HG02571 (cell line): Measurements from ENCODE around the gene OR4D10.
"Not testable (repeated sequence)": the region's sequence is repeated elsewhere in the genome, so short reads cannot be mapped to it uniquely, and the experiment has no call there.

Experiments used
- ATAC-seq: cut with Tn5 transposase; IDR thresholded peaks from one replicate; pipeline ENCODE4 v1.9.1; 2021; ENCODE audit warnings: mild to moderate bottlenecking, moderate library complexity; ENCODE audit not compliant: unreplicated experiment

The OR4D10 gene

DNA sequence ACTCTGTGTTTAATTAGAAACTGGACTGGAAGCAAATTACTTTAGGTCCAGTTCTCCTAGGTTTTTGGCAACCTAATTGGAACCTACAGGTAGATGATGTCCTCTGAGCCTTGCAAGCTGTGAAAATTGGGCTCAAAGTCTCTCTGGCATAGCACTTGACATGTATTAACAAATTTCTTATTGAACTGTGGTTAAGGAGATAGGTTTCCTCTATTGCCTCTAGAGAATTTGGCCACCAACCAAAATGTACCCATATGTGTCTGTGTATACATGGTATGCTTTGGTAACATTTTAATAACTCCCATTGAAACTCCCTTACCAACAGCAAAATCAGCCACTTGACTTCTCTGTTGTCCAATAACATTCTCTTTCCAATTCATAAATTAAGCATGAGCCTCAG is at the start of gene OR4D10:
OR4D10 (plus strand) TSS at position 301 of the 400 bp plus-strand sequence. CDS start 4,115 bp downstream, outside the sequence.
- ATAC-seq: no peak

DNA sequence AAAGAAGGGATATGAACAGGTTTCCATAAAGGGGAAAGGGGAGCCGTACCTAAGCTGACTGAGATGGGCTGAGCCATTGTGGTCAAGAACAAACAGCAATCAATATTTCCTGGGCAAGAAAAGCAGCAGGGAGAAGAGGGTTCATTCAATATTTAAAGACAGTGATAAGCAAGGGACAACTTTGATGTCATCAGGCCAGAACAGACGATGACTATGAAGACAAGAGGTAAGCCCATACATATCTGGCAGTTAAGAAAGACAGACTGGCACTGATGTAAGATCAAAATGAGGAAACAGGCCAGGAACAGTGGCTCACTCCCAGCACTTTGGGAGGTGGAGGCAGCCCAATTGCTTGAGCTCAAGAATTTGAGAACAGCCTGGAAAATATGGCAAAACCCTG is 49.3 kb upstream of the OR4D10 start:
- ATAC-seq: no peak

DNA sequence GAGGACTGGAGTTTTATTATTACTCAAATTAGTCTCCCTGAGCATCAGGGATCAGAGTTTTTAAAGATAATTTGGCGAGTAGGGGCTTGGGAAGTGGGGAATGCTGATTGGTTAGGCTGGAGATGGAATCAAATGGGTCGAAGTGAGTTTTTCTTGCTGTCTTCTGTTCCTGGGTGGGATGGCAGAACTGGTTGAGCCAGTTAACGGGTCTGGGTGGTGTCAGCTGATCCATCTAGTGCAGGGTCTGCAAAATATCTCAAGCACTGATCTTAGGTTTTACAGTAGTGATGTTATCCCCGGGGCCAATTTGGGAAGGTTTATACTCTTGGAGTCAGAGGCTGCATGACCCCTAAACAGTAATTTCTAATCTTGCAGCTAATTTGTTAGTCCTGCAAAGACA is 48.0 kb upstream of the OR4D10 start:
- ATAC-seq: no peak

DNA sequence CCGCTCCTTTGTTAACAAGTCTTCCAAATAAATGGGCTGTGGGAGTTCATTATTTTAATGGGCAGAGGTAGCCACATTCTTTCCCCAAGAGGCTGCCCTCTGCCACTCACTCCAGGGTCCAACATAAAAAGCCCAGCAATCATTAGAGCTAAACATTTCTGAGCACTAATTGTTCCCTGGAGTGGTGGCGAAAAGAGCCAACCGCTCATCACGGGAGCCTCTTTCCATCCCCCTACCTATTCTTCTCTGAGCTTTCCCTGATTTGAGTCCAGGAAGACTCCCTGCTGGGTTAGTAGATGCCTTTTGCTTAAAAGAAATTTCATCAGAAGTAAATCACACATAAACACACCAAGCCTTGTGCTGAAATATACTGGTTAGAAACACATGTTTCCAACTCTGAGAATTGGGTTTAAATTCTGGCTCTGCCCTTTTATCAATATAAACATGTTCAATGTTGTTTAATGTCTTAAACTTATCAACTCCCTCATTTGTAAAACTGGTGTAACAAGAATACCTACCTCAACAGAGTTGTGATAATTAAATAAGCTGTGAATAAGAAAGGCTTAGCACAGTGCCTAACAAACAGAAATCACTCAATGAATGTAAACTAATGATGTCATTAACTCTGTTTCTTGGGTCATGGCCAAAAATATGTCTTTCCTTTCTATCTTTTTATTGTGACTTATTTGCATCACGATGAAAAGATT is 46.6 kb upstream of the OR4D10 start, which contains the start of gene OR5A2:
OR5A2 (minus strand) TSS at position 53 of the 707 bp plus-strand sequence. CDS start 3,460 bp downstream, outside the sequence.
- no peak for ATAC-seq

DNA sequence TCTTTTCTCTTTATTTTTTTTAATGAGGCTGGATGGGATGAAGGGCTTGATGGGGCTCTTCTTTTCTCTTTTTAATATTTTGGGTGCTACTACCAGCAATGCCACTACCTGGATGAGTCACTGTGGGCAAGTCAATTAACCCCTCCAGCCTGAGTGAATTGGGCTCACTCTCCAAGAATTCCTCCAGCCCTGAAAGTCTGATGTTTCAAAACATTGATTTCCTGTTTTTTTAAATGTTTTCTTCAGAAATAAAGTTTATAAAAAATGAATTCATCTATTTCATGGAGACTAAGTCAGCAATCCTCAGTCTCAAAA is 46.1 kb upstream of the OR4D10 start:
- ATAC-seq: no peak

DNA sequence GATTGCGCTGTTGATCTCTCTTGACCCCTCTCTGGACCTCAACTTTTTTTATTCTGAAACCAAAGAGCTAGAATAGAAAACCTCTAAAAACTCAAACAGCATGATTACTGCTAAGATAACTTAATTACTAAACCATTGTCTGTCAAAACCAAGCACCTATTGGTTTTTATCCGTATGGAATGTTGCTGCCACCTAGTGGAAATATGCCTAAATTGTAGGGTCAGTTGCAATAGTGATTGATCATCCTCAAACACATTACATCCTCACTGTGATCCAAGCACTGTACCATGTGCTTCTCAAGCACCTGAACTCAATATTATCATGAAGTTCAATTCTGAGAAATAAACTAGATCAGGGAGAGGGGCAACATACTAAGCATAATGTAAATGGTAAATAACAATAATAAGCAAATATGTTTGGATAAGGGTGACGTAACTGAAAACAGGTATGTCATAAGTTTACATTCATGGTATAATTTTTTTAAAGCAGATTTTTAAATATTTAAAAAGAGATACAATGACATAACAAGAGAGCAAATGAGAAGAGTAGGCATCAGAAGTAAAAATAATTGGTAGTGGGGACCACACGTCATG is 43.1 kb upstream of the OR4D10 start:
- no peak for ATAC-seq

DNA sequence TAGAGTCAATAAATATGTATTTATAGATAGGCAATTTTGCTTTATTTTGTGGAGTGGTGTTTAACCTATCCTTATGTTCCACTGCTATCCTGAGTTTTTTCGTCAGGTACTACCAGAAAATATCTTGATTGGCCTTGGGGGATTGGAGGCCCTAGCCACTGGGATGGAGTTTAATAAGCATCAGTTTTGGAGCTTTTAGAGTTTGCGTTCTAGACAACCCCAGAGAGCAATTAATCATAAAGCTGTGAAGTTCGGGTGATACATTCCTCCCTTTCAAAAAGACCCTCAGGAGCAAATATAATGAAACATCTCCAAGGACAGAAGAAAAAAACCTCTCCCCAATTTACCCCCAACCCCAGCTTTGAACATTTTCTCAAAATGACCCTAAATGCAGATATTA is 36.9 kb upstream of the OR4D10 start, which contains the start of gene OR5A1:
OR5A1 (plus strand) TSS at position 301 of the 400 bp plus-strand sequence. CDS start 6,700 bp downstream, outside the sequence.
- no peak for ATAC-seq

DNA sequence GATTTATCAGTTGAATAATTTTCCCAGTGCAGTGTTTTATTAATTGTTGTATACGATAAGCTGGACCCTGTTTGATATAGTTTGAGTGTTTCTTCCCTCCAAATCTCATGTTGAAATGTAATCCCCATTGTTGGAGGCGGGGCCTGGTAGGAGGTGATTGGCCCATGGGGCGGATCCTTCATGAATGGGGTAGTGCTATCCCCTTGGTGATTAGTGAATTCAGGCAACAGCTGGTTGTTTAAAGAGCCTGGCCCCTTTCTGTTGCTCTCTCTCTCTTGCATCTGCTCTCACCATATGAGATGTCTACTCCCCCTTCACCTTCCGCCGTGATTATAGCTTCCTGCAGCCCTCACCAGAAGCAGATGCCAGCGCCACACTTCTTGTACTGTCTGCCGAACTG is 35.3 kb upstream of the OR4D10 start:
- ATAC-seq: no peak

DNA sequence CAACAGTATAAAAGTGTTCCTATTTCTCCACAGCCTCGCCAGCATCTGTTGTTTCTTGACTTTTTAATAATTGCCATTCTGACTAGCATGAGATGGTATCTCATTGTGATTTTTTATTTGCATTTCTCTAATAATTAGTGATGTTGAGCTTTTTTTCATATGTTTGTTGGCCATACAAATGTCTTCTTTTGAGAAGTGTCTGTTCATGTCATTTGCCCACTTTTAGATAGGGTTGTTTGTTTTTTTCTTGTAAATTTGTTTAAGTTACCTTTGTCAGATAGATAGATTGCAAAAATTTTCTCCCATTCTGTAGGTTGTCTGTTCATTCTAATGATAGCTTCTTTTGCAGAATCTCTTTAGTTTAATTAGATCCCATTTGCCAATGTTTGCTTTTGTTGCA is 27.5 kb upstream of the OR4D10 start:
- ATAC-seq: not testable (repeated sequence)

DNA sequence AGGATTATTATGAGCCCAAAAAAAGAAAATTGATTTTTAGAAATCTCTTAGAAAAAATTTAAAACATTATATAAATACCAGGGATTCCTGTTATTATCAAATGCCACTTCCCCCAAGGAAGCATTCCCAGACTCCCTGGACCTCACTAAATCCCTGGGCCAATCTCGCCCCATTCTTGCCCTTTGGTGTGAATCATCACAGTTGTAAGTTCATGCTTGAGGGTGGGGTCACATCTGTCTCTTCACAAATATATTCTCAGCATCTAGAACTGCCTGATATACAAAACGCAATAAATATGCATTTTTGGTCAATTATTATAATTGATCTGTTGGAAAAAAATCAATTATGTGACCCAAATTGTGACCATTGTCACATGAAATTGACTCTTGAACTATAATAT is 24.6 kb upstream of the OR4D10 start:
- no peak for ATAC-seq

DNA sequence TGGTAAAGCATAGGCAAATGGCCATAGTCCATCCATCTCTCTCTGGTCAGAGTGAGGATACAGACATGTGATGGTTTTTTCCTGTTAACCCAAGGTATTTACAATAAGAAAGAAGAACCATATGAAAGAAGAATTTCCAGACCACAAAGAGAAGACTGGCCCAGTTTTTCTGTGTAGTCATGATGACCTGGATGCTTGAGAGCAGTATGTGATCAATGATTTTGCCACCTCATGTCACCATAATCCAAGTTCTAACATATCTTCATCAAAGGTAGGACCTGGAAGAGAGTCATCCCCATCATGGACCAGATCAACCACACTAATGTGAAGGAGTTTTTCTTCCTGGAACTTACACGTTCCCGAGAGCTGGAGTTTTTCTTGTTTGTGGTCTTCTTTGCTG is 16.5 kb upstream of the OR4D10 start, which contains the start of gene OR4D6:
OR4D6 (plus strand) TSS at position 301 of the 400 bp plus-strand sequence; CDS start at position 301, 0 bp downstream.
- no peak for ATAC-seq

DNA sequence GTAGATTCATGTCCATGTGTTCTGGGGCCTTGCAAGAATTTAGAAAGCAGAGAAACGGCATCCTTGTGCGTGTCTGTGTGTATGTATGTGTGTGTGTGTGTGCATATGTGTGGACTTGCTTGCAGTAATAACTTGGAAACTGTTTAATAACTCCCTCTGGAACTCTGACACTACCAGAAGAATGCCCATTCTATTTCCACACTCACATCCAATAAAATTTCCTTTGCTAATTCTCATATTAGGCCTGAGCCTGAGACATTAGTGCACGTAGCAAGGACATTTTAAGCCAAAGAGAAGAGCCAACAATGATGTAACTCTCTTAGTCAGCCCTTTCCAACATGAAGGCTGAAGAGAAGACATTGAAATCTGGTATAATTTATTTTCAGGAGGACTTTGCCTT is 13.2 kb upstream of the OR4D10 start:
- no peak for ATAC-seq

DNA sequence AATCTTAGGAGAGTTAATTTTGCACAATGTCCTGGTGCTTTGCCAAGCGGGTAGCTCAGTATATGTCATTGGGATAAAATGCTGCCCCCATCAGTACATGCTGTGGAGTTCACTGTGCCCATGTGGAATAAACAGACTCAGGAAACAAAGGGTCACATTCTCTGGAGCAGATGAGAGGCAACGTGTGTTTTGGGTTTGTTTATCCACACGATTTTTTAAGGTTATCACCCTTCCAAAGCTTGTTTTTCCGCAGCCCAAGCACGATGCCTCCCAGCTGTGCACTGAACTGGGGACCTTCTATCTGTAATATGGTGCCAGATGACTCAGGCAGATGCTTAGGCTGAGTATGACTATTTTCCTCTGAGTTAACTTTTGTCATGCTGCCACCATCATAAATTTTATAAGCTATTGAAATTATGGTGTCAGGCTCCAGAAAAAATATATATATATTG is 9.9 kb upstream of the OR4D10 start:
- no peak for ATAC-seq

DNA sequence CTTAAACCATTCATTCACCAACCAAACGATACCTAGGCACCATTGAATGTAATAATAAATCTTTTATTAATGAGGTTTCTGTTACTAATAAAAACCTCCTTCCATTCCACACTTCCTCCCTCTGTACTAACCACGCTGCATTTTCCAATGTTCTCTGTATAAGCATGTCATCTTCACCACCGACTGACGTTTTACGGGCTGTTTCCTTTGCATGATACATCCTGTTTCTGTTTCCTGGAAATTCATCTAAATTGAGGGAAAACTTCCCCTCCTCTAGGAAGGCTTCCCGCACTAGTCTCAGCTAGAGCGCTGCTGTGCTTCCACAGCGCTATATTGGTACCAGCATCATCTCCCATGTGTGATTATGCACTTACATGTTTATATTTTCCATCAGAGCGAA is 2.1 kb downstream of the OR4D10 start:
- no peak for ATAC-seq

DNA sequence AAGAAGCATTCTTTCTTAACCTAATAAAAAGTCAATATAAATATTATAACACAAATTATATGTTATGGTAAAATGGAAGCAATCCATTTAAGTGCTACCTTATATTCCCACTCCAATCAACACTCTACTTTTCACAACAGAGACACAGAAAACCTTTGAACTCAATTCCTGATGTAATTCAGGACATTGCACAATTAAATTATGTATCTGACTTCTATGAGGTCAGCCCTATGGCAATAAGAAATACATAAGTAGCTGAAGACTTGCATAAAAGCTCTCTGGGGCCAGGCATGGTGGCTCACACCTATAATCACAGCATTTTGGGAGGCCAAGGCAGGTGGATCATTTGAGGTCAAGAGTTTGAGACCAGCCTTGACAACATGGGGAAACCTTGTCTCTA is 6.8 kb downstream of the OR4D10 start:
- no peak for ATAC-seq

DNA sequence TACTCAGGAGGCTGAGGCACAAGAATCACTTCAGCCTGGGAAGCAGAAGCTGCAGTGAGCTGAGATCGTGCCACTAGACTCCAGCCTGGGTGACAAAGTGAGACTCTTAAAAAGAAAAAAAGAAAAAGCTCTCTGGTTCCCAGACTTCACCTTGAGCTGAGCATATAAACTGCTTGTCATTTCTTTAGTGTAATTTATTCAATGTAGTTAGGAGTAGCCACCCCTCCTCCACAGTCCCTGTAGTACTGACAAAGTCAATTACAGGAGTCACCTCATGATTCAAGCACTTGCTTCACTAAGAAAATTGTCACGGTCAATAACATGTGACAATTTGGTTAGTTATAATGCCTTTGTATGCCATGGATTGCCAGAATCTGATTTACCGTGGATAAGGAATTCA is 7.2 kb downstream of the OR4D10 start:
- no peak for ATAC-seq

DNA sequence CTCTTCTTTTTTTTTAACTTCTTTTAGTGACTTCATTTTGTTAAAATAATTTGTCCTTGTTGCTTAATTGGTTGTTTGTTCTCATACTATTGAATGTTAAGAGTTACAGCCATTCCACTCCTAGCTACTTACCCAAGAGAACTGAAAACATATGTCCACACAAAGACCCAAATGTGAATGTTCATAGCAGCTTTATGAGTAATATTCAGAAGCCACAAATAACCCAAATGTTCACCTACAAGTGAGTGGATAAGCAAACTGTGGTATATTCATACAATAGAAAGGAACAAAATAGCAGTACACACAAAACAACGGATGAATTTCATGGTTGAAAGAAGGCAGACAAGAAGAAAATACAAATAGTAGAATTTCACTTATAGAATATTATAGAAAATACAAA is 28.8 kb downstream of the OR4D10 start:
- no peak for ATAC-seq

DNA sequence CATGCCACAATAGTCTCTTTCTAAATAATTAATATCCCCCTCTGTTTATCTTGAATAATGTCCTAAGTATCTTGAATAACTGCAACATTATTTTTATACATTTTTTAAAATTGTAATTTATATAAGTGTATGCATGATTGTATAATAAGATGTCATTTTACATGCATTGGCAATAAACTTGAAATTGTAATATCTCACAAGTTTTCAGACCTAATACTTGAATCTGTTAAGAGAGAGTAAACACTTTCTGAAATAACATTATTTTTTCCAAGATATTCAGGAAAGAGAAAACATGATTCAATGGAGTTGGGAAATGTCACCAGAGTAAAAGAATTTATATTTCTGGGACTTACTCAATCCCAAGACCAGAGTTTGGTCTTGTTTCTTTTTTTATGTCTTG is 30.2 kb downstream of the OR4D10 start, which contains the start of gene OR4D11:
OR4D11 (plus strand) TSS at position 301 of the 400 bp plus-strand sequence; CDS start at position 301, 0 bp downstream.
- no peak for ATAC-seq

DNA sequence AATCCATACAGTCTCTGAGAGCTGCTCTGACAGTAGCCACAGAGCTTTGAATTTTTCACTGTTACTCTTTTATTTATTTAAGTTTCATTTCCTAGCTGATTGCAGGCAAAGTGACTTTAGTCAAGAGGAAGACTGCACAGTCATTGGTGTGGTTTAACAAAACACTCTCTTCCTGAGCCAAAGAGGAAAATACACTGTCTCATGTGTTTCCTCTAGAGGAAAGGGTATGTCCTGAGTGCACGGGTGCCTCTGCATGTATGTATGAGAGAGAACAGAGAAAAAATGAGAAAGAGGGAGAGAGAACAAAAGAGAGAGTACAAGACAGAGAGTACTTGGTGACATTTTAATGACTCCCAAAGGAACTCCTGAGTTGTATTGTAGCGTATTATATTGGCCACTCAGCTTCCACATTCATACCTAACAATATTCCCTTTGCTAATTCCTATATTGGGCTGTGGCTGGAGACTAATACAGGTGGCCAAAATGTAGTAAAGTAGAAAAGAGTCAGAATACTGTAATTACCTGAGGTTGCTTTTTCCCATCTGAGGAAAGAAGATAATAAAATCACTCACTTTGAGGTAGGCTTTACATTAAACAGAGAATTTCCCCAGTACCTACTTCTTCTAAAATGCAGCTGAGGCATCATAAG is 38.0 kb downstream of the OR4D10 start, which contains the start of gene OR4D9:
OR4D9 (plus strand) TSS at position 599 of the 649 bp plus-strand sequence. CDS start 3,374 bp downstream, outside the sequence.
- ATAC-seq: no peak

DNA sequence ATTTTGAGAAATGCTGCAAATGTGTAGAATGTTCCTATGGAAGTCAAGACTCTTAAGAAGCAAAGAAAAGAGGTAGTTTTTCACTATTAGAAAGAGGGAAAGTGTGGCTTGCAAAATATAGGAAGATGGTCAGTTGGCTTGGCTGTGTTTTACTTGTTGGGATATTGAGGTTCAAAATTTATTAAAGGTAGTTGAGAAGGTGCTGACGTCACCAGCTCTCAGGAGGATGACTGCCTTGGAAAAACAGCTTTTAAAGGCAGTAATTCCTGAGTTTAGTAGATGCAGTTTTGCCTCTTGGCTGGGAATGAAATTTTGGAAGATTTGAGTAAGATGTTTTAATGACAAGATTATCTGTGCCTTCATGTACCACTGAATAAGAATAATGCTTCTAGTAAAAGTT is 38.6 kb downstream of the OR4D10 start:
- ATAC-seq: no peak

DNA sequence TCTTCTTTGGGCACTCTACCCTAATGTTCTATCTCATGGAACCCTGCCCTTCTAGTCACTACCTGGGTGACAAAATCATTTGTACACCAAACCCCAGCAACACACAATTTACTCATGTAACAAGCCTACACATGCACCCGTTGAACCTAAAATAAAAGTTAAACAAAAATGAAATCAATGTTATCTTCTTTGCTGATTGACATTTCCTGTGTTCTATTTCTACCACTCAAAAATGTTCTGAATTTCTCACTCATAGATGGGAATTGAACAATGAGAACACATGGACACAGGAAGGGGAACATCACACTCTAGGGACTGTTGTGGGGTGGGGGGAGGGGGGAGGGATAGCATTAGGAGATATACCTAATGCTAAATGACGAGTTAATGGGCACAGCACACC is 47.0 kb downstream of the OR4D10 start:
- ATAC-seq: not testable (repeated sequence)

DNA sequence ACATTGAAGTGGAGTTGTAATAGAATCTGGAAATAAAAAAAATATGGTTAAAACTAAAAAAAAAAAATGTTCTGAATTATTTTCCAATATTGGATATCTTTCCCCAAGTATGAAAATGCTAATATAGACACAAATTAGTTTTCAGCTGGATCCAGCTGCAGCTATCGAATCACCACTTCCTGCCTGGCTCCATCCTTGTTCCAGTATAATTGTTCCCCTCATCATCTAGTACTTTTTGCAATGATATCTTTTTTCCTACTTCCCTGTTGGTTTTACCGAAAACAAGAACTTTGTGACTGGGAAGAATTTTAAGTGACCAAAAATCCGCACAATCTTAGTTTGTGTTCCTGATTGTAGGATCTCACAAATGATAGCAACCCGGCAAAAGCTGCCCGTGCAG is 47.6 kb downstream of the OR4D10 start:
- ATAC-seq: no peak
